ENCODE measurements around the gene CSAD.

DNA sequence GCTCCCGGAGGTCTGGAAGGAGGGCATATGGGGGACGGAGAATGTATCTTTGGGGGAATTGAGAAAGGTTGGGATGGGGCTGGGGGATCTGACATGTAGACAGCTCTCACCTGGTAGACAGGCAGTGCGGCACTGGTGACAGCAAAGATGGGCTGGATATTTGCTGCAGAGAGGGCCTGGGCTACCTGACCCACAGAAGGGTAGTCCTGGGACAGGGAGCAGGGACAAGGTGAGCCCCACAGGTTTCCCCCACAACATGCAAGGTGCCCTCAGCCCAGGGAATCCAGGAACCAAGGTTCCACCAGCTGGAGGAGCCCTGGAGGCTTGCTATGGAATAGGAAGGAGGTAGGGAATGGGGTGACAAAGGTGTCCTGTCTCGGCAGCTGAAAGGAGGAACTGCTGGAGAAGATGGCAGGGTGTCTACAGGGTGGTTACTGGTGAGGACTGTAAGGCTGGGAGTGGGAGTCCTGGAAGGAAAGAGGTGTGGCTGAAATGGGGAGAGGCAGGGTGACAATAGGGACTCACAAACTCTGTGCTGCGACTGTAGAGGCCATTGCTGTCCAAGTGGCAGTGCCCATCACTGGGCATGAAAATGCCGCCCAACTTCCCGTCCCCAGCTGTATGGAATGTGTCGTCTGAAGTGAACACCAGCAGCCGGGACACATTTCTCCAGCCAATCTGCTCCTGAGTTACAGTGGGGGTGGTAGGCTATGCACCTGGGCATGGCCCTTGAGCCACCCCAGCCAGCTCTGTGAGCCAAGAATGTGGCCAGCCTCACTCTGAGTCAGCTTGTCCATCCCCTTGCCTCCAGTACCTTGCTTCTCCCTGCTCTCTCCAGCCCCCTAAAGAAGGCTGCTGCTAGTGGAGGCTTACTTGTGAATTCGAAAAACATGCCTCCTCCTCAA is 15.0 kb upstream of the CSAD start:
- TF ChIP-seq GATA2 (IDR thresholded peaks at IDR 0.05; ENCODE audit: low read depth, low read length) (no peak), GATA3 (IDR thresholded peaks at IDR 0.05; ENCODE audit: low read depth, low read length) (no peak)
